Measurements from ENCODE around the gene RNF212.

Gene RNF212

DNA sequence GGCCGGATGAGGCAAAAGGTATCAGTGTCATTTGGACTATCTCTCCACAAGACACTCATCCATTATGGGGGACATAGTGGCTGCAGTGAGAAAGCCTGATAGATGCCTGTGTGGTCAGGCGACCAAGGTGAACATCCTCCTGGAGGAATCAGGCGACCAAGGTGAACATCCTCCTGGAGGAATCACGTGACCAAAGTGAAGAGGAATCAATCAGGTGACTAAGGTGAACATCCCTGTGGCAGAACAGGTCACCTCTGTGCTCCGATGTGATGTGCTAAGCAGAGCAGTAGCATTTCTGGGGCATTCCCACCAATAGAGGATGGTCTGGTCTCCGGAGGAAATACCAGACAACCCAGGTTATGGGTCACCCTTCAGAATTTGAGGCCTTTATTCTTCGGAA, 44.0 kb downstream of the RNF212 start:
- Histone ChIP-seq H3K4me1 (ENCODE audit: insufficient read depth, low read length, poor library complexity, severe bottlenecking) (no peaks in the 10 kb centered on the region), H3F3A (ENCODE audit: low read depth) (no peaks in the 10 kb centered on the region), H3K9me2 (replicated peaks; ENCODE audit: low read depth, low read length) (no peaks in the 10 kb centered on the region), H3K9ac (ENCODE audit: low read depth, low read length, poor library complexity, severe bottlenecking) (no peak overlapping the region), H3K9me3 (ENCODE audit: insufficient read depth, low read depth, low read length) (no peaks in the 10 kb centered on the region), H3K27me3 (ENCODE audit: insufficient read depth, low read length, poor library complexity, severe bottlenecking) (no peaks in the 10 kb centered on the region), H3K36me3 (ENCODE audit: insufficient read depth, low read length) (no peaks in the 10 kb centered on the region), H3K4me3 (ENCODE audit: low read length, poor library complexity, severe bottlenecking) (no peak overlapping the region), H3K4me2 (ENCODE audit: low read depth, low read length, poor library complexity, severe bottlenecking) (no peak overlapping the region), H2AFZ (ENCODE audit: low read length) (no peak overlapping the region), H3K79me2 (ENCODE audit: insufficient read depth, low read length) (no peaks in the 10 kb centered on the region), H4K20me1 (ENCODE audit: insufficient read depth, low read length, poor library complexity, severe bottlenecking) (no peaks in the 10 kb centered on the region)
- TF ChIP-seq, protein P1, sequence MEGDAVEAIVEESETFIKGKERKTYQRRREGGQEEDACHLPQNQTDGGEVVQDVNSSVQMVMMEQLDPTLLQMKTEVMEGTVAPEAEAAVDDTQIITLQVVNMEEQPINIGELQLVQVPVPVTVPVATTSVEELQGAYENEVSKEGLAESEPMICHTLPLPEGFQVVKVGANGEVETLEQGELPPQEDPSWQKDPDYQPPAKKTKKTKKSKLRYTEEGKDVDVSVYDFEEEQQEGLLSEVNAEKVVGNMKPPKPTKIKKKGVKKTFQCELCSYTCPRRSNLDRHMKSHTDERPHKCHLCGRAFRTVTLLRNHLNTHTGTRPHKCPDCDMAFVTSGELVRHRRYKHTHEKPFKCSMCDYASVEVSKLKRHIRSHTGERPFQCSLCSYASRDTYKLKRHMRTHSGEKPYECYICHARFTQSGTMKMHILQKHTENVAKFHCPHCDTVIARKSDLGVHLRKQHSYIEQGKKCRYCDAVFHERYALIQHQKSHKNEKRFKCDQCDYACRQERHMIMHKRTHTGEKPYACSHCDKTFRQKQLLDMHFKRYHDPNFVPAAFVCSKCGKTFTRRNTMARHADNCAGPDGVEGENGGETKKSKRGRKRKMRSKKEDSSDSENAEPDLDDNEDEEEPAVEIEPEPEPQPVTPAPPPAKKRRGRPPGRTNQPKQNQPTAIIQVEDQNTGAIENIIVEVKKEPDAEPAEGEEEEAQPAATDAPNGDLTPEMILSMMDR (conservative IDR thresholded peaks at IDR 0.05; ENCODE audit: low read length): no peak
- TF ChIP-seq EZH2phosphoT487 (IDR thresholded peaks at IDR 0.05; ENCODE audit: borderline replicate concordance): no peak

DNA sequence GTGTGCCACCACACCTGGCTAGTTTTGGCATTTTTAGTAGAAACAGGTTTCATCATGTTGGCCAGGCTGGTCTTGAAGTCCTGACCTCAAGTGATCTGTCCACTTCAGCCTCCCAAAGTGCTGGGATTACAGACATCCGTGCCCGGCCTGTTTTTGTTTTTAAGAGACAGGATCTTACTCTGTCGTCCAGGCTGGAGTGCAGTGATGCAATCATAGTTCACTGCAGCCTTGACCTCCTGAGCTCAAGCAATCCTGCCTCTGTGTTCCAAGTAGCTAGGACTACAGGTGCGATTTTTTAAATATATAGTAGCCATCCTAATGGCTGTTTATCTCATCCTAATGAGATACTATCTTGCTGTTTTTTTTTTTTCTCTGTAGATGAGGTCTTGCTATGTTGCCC, 47.6 kb downstream of the RNF212 start:
- H3K36me3 ChIP-seq (ENCODE audit: insufficient read depth, low read length): no peaks in the 10 kb centered on the region
- no peak overlapping the region for H3K9ac ChIP-seq (ENCODE audit: low read depth, low read length, poor library complexity, severe bottlenecking)
- H3K4me3 ChIP-seq (ENCODE audit: low read length, poor library complexity, severe bottlenecking): no peak overlapping the region
- no peaks in the 10 kb centered on the region for H3F3A ChIP-seq (ENCODE audit: low read depth)
- no peaks in the 10 kb centered on the region for H3K4me1 ChIP-seq (ENCODE audit: insufficient read depth, low read length, poor library complexity, severe bottlenecking)
- no peaks in the 10 kb centered on the region for H3K9me2 ChIP-seq (replicated peaks; ENCODE audit: low read depth, low read length)
- H4K20me1 ChIP-seq (ENCODE audit: insufficient read depth, low read length, poor library complexity, severe bottlenecking): no peaks in the 10 kb centered on the region
- H3K4me2 ChIP-seq (ENCODE audit: low read depth, low read length, poor library complexity, severe bottlenecking): no peak overlapping the region
- no peaks in the 10 kb centered on the region for H3K79me2 ChIP-seq (ENCODE audit: insufficient read depth, low read length)
- H2AFZ ChIP-seq (ENCODE audit: low read length): no peak overlapping the region
- no peaks in the 10 kb centered on the region for H3K27me3 ChIP-seq (ENCODE audit: insufficient read depth, low read length, poor library complexity, severe bottlenecking)
- H3K9me3 ChIP-seq (ENCODE audit: insufficient read depth, low read depth, low read length): no peaks in the 10 kb centered on the region
- no peak for TF ChIP-seq EZH2phosphoT487 (IDR thresholded peaks at IDR 0.05; ENCODE audit: borderline replicate concordance)
- TF ChIP-seq, protein P1 (conservative IDR thresholded peaks at IDR 0.05; ENCODE audit: low read length): no peak

DNA sequence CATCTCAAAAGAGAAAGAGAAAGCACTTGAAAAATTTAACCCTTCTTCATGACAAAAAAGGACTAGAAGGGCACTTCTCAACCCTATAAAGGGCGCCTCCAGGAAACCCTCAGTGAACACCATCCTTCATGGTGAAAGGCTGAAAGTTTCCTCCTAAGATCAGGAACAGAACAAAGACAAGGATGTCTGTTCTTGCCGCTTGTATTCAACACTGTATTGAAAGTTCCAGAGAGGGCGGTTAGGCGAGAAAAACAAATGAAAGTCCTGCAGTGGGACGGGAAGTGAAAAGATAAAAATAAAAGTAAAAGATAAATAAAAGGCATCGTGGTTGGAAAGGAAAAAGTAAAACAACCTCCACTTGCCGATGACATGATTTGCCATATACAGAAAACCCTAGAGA, 50.9 kb downstream of the RNF212 start:
- no peak overlapping the region for H3K4me3 ChIP-seq (ENCODE audit: low read length, poor library complexity, severe bottlenecking)
- H3K36me3 ChIP-seq (ENCODE audit: insufficient read depth, low read length): no peaks in the 10 kb centered on the region
- H3K9ac ChIP-seq (ENCODE audit: low read depth, low read length, poor library complexity, severe bottlenecking): no peak overlapping the region
- H2AFZ ChIP-seq (ENCODE audit: low read length): no peak overlapping the region
- H3K79me2 ChIP-seq (ENCODE audit: insufficient read depth, low read length): no peaks in the 10 kb centered on the region
- H3K4me1 ChIP-seq (ENCODE audit: insufficient read depth, low read length, poor library complexity, severe bottlenecking): no peaks in the 10 kb centered on the region
- TF ChIP-seq, protein P1 (conservative IDR thresholded peaks at IDR 0.05; ENCODE audit: low read length): no peak
- TF ChIP-seq EZH2phosphoT487 (IDR thresholded peaks at IDR 0.05; ENCODE audit: borderline replicate concordance): no peak
- no peaks in the 10 kb centered on the region for H3K27me3 ChIP-seq (ENCODE audit: insufficient read depth, low read length, poor library complexity, severe bottlenecking)
- H3F3A ChIP-seq (ENCODE audit: low read depth): no peaks in the 10 kb centered on the region
- no peaks in the 10 kb centered on the region for H3K9me2 ChIP-seq (replicated peaks; ENCODE audit: low read depth, low read length)
- no peaks in the 10 kb centered on the region for H4K20me1 ChIP-seq (ENCODE audit: insufficient read depth, low read length, poor library complexity, severe bottlenecking)
- no peak overlapping the region for H3K4me2 ChIP-seq (ENCODE audit: low read depth, low read length, poor library complexity, severe bottlenecking)
- H3K9me3 ChIP-seq (ENCODE audit: insufficient read depth, low read depth, low read length): no peaks in the 10 kb centered on the region
